Activated CD4-positive, alpha-beta T cell treated with anti-CD3 and anti-CD28 coated beads, Interleukin-2, amount 50 U/mL, for 48 hours (primary cell): ENCODE results near the gene EPYC.
"Not testable (repeated sequence)": the region's sequence is repeated elsewhere in the genome, so short reads cannot be mapped to it uniquely, and the experiment has no call there.

ENCODE experiments used
- DNase-seq, 2 experiments: peaks; one replicate each; pipeline ENCODE4 v3.0.0-alpha.2; 2020

Gene EPYC

GRCh38 chr12:90989686-90990111, 15.1 kb downstream of the EPYC start:
- no peak for DNase-seq

GRCh38 chr12:90987520-90987919, 17.3 kb downstream of the EPYC start:
- DNase-seq: no peak

GRCh38 chr12:90987101-90987500, 17.7 kb downstream of the EPYC start:
- DNase-seq: no peak

- not testable (repeated sequence) for DNase-seq
Measured at GRCh38 chr12:90985331-90985730, 19.4 kb downstream of the EPYC start.

GRCh38 chr12:90984114-90984513, 20.7 kb downstream of the EPYC start:
- no peak for DNase-seq

- DNase-seq: no peak
Measured at GRCh38 chr12:90982170-90982569, 22.6 kb downstream of the EPYC start.

GRCh38 chr12:90979951-90980350, 24.8 kb downstream of the EPYC start:
- no peak for DNase-seq

GRCh38 chr12:90979019-90979418, 25.8 kb downstream of the EPYC start:
- no peak for DNase-seq

GRCh38 chr12:90978117-90978770, 26.5 kb downstream of the EPYC start:
- DNase-seq: no peak

- no peak for DNase-seq
Measured at GRCh38 chr12:90977224-90977623, 27.5 kb downstream of the EPYC start.

GRCh38 chr12:90974286-90974685, 30.5 kb downstream of the EPYC start:
- DNase-seq: no peak

GRCh38 chr12:90972226-90972625, 32.5 kb downstream of the EPYC start:
- DNase-seq: no peak

- no peak for DNase-seq
Measured at GRCh38 chr12:90970911-90971310, 33.9 kb downstream of the EPYC start.

- no peak for DNase-seq
Measured at GRCh38 chr12:90970471-90970870, 34.3 kb downstream of the EPYC start.

GRCh38 chr12:90969851-90970250, 34.9 kb downstream of the EPYC start:
- DNase-seq: no peak

GRCh38 chr12:90969346-90969745, 35.4 kb downstream of the EPYC start:
- no peak for DNase-seq

GRCh38 chr12:90965204-90965603, 39.6 kb downstream of the EPYC start:
- no peak for DNase-seq

GRCh38 chr12:90964616-90965015, 40.2 kb downstream of the EPYC start:
- DNase-seq: no peak

- no peak for DNase-seq
Measured at GRCh38 chr12:90963946-90964345, 40.8 kb downstream of the EPYC start.

GRCh38 chr12:90961154-90961553, 43.6 kb downstream of the EPYC start:
- DNase-seq: no peak

- no peak for DNase-seq
Measured at GRCh38 chr12:90959538-90960139, 45.1 kb downstream of the EPYC start.

- DNase-seq: no peak
Measured at GRCh38 chr12:90959032-90959431, 45.7 kb downstream of the EPYC start.

- no peak for DNase-seq
Measured at GRCh38 chr12:90958347-90958746, 46.4 kb downstream of the EPYC start.

- DNase-seq: no peak
Measured at GRCh38 chr12:90954921-90955320, 49.9 kb downstream of the EPYC start, which contains the start of gene CCER1. Gene CCER1, minus strand, starts transcription at chr12:90955176. Its CDS starts 434 bp downstream, at chr12:90954742.

GRCh38 chr12:90954428-90954827, 50.3 kb downstream of the EPYC start:
- DNase-seq: no peak
